Epithelial cell of proximal tubule (primary cell): Measurements from ENCODE around the gene SOD2. TPM values are rescaled to one million over a fixed set of nuclear protein-coding genes. Genes with fewer than 3 reads are reported as not detected.

ENCODE experiments used
- DNase-seq: peaks from one replicate; pipeline ENCODE4 v3.0.0-alpha.2; 2011; ENCODE audit warnings: low read depth
- H3K4me3 ChIP-seq: 2 replicates; pipeline ENCODE4 v1.5.1; 2011; ENCODE audit warnings: low read depth, mild to moderate bottlenecking, low read length
- CTCF ChIP-seq: conservative IDR thresholded peaks from 2 replicates; pipeline ENCODE4 v1.5.1; 2012; ENCODE audit warnings: low read depth, mild to moderate bottlenecking, low read length
- total RNA-seq: library from RNA; depleted of rRNA; stranded (reverse); fragments of >200 nt; gene quantifications from 2 replicates; pipeline ENCODE4 v1.2.3, GENCODE V29; 2015

Gene SOD2
- total RNA-seq, 1 donor from 2014 or later: 93.9 TPM

DNA sequence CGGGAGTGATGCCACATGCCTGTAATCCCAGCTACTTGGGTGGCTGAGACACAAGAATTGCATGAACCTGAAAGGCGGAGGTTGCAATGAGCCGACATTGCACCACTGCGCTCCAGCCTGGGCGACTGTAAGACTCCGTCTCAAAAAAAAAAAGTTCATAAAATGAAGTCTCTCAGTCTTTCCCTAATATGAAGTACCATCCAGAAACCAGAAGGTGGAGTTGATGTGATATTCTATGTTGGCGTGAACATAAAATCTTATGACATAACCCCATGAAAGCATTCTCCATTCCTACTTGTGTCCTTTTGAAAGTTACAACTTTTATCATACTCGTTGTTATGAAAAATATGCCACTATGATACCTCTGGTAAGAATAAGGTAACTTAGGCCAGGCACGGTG lies 5.7 kb downstream of the SOD2 start:
- no peak for DNase-seq
- H3K4me3 ChIP-seq: no peak overlapping the region
- TF ChIP-seq CTCF: no peak

DNA sequence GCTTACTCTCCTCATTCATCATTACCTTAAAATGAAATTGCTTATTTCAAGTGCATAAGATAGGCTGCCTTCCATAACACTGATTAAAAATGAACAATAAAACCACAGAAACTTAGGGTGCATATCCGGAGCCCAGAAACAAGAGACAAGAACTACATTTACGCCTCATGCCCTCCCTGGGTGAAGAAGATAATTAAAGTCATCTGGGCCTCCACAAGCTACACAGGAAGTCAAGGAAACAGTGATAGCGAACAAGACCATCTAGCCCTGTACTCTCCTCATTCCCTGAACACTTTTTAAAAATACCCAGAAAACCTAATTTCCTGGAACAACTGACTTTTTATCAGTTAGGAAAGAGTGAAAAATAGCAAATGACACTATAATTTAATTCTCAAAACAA lies 6.3 kb downstream of the SOD2 start:
- no peak overlapping the region for H3K4me3 ChIP-seq
- no peak for DNase-seq
- TF ChIP-seq CTCF: no peak

DNA sequence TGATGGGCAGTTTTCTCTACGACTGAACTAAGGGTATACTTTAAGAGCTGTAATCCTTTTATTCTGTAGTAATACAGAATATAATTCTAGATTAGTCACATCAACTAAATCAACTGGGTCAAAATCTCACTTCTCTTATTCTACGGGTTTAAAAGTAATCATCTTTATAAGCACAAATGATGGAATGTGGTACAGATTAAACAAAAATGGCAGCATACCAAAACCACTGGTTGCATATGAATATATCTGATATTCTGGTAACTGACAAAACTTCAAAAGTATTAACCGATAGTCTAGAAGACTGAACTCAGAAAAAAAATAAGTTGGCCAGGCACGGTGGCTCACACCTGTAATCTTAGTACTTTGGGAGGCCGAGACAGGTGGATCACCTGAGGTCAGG lies 7.0 kb downstream of the SOD2 start:
- TF ChIP-seq CTCF: no peak
- no peak for DNase-seq
- H3K4me3 ChIP-seq: no peak overlapping the region

DNA sequence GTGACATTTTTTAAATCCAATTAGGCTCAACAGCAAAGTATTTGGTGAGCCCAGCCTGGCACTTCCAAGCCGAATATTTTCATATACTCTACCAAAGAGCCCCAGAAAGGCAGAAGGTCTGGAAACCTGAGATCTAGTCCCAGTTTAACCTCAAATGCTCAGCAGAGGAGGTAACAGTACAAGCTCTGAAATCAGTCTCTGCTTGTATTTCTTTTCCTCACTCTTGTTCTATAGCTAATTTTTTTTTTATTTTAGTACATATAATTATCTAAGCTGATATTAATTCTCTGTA lies 9.1 kb downstream of the SOD2 start:
- no peak for TF ChIP-seq CTCF
- no peak for DNase-seq
- no peak overlapping the region for H3K4me3 ChIP-seq

DNA sequence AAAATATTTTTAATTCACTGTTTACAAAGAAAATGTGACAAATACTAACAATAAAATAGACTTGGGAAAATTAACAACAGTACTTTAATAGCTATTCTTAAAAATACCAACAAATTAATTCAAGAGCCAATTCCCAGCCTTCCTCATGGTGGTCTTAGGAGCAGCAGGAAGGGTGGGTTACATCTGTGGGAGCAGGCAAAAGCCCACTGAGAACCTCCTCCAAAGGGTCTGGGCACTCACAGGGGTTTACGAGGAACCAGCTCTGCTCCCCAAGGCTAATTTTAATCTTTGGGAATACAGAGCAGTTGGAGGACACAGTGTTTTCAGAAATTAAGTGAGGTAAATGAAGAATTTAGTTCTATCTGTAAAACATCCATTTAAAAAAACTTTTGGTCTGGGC lies 10.2 kb downstream of the SOD2 start:
- no peak overlapping the region for H3K4me3 ChIP-seq
- no peak for TF ChIP-seq CTCF
- DNase-seq: no peak

GRCh38 chr6:159682295-159682694 lies 10.7 kb downstream of the SOD2 start:
- no peak for TF ChIP-seq CTCF
- no peak overlapping the region for H3K4me3 ChIP-seq
- DNase-seq: no peak

- no peak overlapping the region for H3K4me3 ChIP-seq
- DNase-seq: no peak
- no peak for TF ChIP-seq CTCF
These were observed 11.7 kb downstream of the SOD2 start for GRCh38 chr6:159681191-159681880.
